Measurements from ENCODE around the gene SFR1. TPM values are rescaled to one million over a fixed set of nuclear protein-coding genes. Genes with fewer than 3 reads are reported as not detected.
A peak's percentile ranks its signal among the peaks of the same experiment; 100 is the strongest.

Gene SFR1
- total RNA-seq, 1 experiment from 2014 or later, result 2.9 TPM

- Histone ChIP-seq H3K27ac (ENCODE audit: low read length) (peak overlapping the region; percentile 26; the same call in 1 of the 2 replicates), H3K9me2 (replicated peaks; ENCODE audit: low read length) (no peaks in the 10 kb centered on the region), H3K4me2 (ENCODE audit: low read length) (no peak overlapping the region), H3K4me1 (ENCODE audit: insufficient read depth, low read length) (peaks cover 23% of the 10 kb centered on the region), H3K9ac (ENCODE audit: low read length) (no peak overlapping the region), H3K27me3 (ENCODE audit: low read length) (no peaks in the 10 kb centered on the region), H3K79me2 (ENCODE audit: low read length) (no peaks in the 10 kb centered on the region), H2AFZ (ENCODE audit: low read length) (no peak overlapping the region), H3K9me3 (ENCODE audit: low read length) (no peaks in the 10 kb centered on the region), H3F3A (ENCODE audit: low read length, unreplicated experiment) (peaks cover 4% of the 10 kb centered on the region), H4K20me1 (ENCODE audit: low read length) (no peaks in the 10 kb centered on the region), H3K36me3 (ENCODE audit: low read depth, low read length) (no peaks in the 10 kb centered on the region), H3K4me3 (ENCODE audit: low read length) (no peak overlapping the region)
- CTCF ChIA-PET, result no interaction called here
- no TSS peak for BruUV-seq (replicated peaks)
- TF ChIP-seq EZH2phosphoT487 (IDR thresholded peaks at IDR 0.05; ENCODE audit: borderline replicate concordance, low read length), result no peak
- no peak for TF ChIP-seq CTCF (conservative IDR thresholded peaks at IDR 0.05; ENCODE audit: low read depth, low read length)
- no peak for TF ChIP-seq EZH2 (IDR thresholded peaks at IDR 0.05; ENCODE audit: low read length, unreplicated experiment)
- intact Hi-C loops (cut with micrococcal nuclease), result no loop called here
- POLR2A ChIA-PET (ENCODE audit: unreplicated experiment), result no interaction called here
- no peak for ATAC-seq
- DNase-seq, result no peak
Measured at GRCh38 chr10:104104418-104104817, 17.6 kb upstream of the SFR1 start.

- POLR2A ChIA-PET (ENCODE audit: unreplicated experiment), result no interaction called here
Measured at GRCh38 chr10:104104926-104105325, 17.0 kb upstream of the SFR1 start.

More at GRCh38 chr10:104104926-104105325, 17.0 kb upstream of the SFR1 start:
- Histone ChIP-seq H3K4me2 (ENCODE audit: low read length) (peak overlapping the region; percentile 28; the same call in 1 of the 2 replicates), H3K9me3 (ENCODE audit: low read length) (no peaks in the 10 kb centered on the region), H3K27me3 (ENCODE audit: low read length) (no peaks in the 10 kb centered on the region), H3K79me2 (ENCODE audit: low read length) (no peaks in the 10 kb centered on the region), H3K9ac (ENCODE audit: low read length) (no peak overlapping the region), H3K4me3 (ENCODE audit: low read length) (no peak overlapping the region), H2AFZ (ENCODE audit: low read length) (no peak overlapping the region), H3K4me1 (ENCODE audit: insufficient read depth, low read length) (peaks cover 23% of the 10 kb centered on the region), H3K9me2 (replicated peaks; ENCODE audit: low read length) (no peaks in the 10 kb centered on the region), H3K27ac (ENCODE audit: low read length) (peak overlapping the region; percentile 27; the same call in 1 of the 2 replicates), H3K36me3 (ENCODE audit: low read depth, low read length) (no peaks in the 10 kb centered on the region), H3F3A (ENCODE audit: low read length, unreplicated experiment) (peaks cover 8% of the 10 kb centered on the region), H4K20me1 (ENCODE audit: low read length) (no peaks in the 10 kb centered on the region)
- CTCF ChIA-PET, result no interaction called here
- peak; percentile 83 for ATAC-seq
- TF ChIP-seq EZH2phosphoT487 (IDR thresholded peaks at IDR 0.05; ENCODE audit: borderline replicate concordance, low read length), result no peak
- no peak for TF ChIP-seq CTCF (conservative IDR thresholded peaks at IDR 0.05; ENCODE audit: low read depth, low read length)
- no peak for TF ChIP-seq EZH2 (IDR thresholded peaks at IDR 0.05; ENCODE audit: low read length, unreplicated experiment)
- no TSS peak for BruUV-seq (replicated peaks)
- intact Hi-C loops (cut with micrococcal nuclease), result no loop called here
- DNase-seq, result peak; percentile 81
